ENCODE data around the gene GADL1.

GADL1 gene

GRCh38 chr3:30756218-30756617, 138.2 kb downstream of the GADL1 start:
- no peak for DNase-seq (ENCODE audit: low read depth)

DNA sequence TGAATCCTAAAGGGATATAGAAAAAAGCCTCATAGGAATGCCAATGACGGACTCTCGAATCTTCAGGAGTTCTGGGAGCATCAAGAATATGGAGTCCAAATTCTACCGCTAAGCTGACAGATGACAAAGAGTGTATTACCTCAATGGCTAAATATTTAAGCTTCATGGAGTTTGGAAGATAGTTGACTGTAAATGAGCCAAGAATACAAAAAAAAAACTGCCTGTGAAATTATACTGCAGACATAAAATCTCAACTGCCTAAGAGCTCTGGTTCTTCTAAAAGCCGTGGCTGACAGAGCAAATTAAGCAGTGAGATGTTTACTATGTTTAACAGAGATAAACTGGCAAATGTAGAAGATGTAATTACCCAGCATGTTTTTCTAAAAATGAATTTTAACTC, 140.0 kb downstream of the GADL1 start:
- DNase-seq (ENCODE audit: low read depth), result no peak

DNA sequence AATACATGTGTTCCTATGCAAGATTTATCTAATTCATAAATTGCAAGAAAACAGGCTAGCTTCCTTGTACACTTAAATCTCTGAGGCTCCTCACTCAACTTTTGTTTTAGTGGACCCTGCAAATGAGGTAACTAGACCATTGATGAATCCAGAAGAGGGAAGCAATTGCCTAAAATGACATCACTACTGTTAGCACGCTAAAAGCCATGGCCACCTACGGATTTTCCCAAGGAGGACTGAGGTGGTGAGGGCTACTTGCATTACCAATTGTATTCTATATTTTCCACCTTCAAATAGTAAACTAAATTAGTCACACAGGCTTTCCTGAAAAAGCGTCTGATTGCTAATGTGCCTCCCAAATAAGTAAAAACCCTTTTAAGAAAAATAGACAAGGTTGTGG, 140.7 kb downstream of the GADL1 start:
- DNase-seq (ENCODE audit: low read depth), result no peak

- no peak for DNase-seq (ENCODE audit: low read depth)
Observed at GRCh38 chr3:30752970-30753369, 141.5 kb downstream of the GADL1 start.

- DNase-seq (ENCODE audit: low read depth), result no peak
Observed at GRCh38 chr3:30752491-30752890, 142.0 kb downstream of the GADL1 start.

DNA sequence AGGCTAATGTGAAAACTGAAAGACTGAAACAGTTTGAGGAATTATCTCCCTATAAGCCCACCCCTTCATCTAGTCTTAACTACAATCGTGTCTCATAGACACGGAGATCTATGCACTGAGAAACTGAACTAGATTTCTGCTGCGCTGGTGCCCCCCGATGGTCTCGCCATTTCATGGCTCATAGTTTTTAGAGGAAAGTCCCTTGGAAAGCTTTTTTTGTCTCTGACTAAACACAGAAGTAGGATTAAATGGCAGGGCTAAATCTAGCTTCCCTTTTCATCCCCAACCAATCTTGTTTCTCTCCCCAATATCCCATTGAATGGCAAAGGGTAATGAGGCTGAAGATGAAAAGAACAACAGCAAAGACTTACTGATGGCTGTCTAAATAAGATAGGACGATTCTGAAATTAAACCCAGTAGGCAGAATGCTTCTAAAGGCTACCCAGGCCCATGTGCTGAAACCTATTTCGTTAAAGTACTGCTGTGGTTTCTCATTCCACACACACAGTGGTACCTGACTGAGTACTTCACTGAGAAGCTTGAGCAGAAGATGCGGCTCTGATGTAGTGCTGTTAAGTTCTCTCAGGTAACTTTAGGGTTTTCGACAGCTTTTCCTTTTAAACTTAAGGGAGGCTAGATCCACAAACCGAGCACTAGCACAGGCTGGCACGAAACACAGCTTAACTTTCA, 142.7 kb downstream of the GADL1 start:
- DNase-seq (ENCODE audit: low read depth), result no peak

DNA sequence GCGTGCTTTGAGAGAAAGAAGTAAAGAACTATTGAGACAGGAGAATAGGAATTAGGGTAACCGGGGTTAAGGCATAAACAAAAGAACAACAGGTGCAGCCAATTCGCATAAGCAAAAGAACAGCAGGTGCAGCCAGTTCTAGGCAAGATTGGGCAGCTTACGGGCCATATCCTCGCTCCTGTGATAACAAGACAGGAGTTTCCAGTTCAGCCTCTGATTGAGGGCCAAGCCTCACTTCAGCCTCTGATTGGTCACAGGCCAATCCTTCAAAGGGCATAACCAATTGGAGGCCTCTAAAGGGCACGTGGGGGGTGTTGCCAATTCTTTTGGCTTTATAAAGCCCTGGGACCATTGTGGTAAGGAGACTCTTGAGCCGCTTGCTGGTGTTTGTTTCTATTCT, 143.5 kb downstream of the GADL1 start:
- no peak for DNase-seq (ENCODE audit: low read depth)

GRCh38 chr3:30749230-30749629, 145.2 kb downstream of the GADL1 start:
- no peak for DNase-seq (ENCODE audit: low read depth)

DNA sequence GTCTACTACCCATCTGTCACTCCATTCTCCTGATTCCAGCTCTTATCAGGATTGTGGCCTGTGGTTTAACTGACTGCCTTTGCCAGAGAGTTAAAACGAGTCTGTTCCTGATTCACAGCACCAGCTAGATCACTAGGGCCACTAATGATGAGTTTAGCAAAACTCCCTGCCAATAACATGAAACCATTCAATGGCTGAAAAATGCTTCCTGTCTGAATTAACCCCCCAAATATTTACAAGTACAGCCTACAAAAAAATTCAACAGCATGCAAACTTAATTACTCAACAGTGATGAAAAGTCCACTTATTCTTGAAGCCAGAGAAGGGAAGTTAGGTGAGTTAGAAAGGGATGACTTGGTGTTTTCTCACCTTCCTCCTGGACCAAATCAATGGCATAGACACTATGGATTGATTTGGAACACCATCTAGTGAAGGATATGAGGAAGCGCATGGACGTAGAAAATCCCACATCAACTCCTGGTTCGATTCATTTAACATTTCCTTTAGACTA, 146.6 kb downstream of the GADL1 start:
- DNase-seq (ENCODE audit: low read depth), result no peak

DNA sequence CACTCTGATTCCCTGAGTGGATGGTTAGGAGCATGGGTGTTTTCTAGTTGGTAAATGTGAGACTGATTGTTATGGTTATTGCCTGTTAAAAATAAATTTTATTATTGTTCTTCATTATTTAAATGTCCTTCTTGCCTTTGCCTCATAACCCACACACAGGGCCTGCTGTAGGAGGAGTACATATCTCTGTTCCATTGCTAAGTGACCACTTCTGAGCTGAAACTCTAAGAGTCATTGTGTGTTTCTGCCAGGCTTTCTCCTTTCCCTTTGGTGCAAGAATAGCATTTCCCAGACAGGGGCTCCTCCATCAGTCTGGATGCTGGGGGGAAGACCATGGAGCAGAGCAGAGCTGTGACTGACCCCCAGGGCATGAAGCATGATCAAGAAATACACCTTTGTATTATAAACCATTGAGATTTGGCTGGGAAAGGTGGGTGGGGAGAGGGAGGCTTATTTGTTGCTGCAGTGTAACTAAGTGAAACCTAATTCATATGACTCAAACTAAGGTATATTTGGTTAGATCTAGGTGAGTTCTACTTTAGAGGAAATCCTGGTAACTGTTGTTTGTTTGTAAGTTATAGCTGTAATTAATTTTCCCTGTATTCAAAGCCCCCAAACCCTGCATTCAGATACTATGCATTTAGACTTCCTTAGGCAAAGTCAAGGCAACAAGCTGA, 150.7 kb downstream of the GADL1 start:
- DNase-seq (ENCODE audit: low read depth), result no peak

GRCh38 chr3:30742796-30743619, 151.5 kb downstream of the GADL1 start:
- no peak for DNase-seq (ENCODE audit: low read depth)

GRCh38 chr3:30741889-30742288, 152.6 kb downstream of the GADL1 start:
- DNase-seq (ENCODE audit: low read depth), result no peak

DNA sequence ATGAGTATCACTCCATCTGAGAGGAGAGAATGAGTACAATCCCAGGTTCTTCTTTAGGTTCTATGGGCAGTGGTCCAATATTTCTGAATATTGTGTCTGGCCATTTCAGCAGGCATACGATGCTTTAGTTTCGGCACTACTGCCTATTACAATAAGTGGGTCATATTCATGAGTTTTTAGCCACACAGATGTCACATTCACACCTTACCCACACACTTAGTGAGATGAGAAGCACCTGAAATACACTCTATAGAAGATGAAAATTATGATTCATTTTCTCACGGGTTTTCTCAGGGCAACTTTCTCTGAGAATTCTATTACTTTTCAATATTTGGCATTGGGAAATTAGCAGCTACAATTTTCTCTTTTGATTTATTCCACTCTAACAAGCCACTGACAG, 155.9 kb downstream of the GADL1 start:
- no peak for DNase-seq (ENCODE audit: low read depth)

- no peak for DNase-seq (ENCODE audit: low read depth)
Observed at GRCh38 chr3:30737743-30738499, 156.5 kb downstream of the GADL1 start.

DNA sequence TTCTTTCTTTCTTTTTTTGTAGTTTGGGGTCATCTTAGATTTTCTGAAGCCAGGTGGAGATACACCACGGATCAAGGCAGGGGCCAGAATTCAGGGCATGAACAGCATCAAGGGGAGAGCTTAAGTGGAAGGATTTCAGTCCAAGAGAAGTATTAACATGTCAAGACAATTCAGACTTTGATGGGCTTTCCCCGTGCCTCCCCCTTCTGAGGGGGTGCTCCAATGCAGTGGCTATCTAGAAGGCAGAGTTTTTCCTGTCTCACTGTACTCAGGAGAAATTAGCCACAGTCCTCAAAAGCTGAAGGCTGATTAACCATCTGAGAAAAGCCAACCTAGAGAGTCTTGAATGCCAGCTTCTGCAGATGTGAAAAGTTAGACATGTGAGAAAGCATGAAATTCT, 160.8 kb downstream of the GADL1 start:
- no peak for DNase-seq (ENCODE audit: low read depth)

- no peak for DNase-seq (ENCODE audit: low read depth)
Observed at GRCh38 chr3:30733209-30733608, 161.3 kb downstream of the GADL1 start.

DNA sequence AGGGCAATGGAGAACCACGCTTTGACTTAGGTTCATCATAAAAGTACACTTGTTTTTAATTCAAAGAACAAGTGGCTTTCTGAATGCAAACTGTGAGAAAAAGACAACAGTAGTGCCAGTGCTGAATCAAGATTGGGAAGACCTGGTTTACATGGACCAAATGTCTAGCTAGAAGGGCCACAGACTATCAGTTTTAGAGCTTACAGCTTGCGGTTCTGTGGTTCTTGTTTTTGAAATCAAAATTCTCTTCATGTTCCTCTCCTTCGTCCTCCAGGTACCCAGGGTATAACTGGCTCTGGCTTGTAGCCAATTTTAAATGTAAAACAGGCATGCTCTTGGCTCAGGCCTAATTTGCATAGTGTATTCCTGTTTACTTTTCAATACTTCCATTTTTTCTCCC, 163.5 kb downstream of the GADL1 start:
- DNase-seq (ENCODE audit: low read depth), result no peak

- DNase-seq (ENCODE audit: low read depth), result no peak
Observed at GRCh38 chr3:30729936-30730335, 164.5 kb downstream of the GADL1 start.

DNA sequence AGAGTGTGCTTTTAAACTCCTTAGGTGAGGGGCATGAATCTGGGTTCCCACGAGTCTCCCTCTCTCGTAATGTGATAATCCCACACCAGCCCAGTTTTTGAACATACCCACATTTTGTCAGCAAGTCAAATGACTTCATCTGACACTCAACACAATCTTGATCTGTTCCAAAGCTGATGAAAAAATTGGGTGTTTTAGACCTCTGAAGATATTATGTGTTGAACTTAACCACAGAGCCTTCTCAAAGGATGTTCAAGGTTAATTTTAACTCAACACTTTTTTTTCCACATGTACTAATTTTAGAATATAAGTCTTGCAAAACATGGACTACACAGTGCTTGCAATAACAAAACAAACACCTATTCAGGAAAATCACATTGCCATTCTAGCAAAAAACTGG, 164.9 kb downstream of the GADL1 start:
- no peak for DNase-seq (ENCODE audit: low read depth)

GRCh38 chr3:30728143-30728542, 166.3 kb downstream of the GADL1 start:
- DNase-seq (ENCODE audit: low read depth), result no peak

- no peak for DNase-seq (ENCODE audit: low read depth)
Observed at GRCh38 chr3:30724863-30725262, 169.6 kb downstream of the GADL1 start.

DNA sequence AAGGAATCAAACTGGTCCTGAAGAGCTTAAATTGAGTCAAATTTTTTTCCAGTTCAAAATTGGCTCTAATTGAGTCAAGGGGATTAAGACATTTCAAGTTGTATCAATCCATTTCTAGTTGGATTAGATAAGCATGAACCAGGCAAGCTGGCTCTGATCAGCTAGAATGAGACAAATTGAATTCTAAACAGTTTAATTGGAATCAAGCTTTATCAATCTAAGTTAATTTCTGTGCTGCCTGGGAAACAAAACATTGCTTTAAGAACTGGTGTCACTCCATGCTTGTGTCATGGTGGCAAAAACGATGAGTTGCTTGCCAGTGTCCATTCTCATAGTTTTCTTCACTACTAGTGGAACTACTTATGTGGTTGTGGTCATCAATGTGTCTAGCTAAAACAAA, 171.2 kb downstream of the GADL1 start:
- DNase-seq (ENCODE audit: low read depth), result no peak
